GM08714 (cell line): ENCODE measurements around the gene PLEKHN1.
"Not testable (repeated sequence)": the region's sequence is repeated elsewhere in the genome, so short reads cannot be mapped to it uniquely, and the experiment has no call there.

Experiments used
- H3K4me3 ChIP-seq: fragments of 200-500 bp; sonication (Bioruptor generic); 2 replicates; pipeline ENCODE4 v1.5.1; 2014; ENCODE audit warnings: mild to moderate bottlenecking, low read length, inconsistent platforms
- ZNF274 ChIP-seq: IDR thresholded peaks from 2 replicates; pipeline ENCODE4 v1.6.1; 2012; ENCODE audit warnings: mild to moderate bottlenecking, low read depth, low read length

PLEKHN1 gene

GRCh38 chr1:991895-992294, 25.6 kb downstream of the PLEKHN1 start:
- H3K4me3 ChIP-seq = no peak overlapping the region
- TF ChIP-seq ZNF274 = no peak

- no peak for TF ChIP-seq ZNF274
- no peak overlapping the region for H3K4me3 ChIP-seq
Observed at GRCh38 chr1:992362-992761, 26.1 kb downstream of the PLEKHN1 start.

- no peak for TF ChIP-seq ZNF274
- H3K4me3 ChIP-seq = no peak overlapping the region
Observed at GRCh38 chr1:993379-993995, 27.2 kb downstream of the PLEKHN1 start.

- H3K4me3 ChIP-seq = not testable (repeated sequence)
Observed at GRCh38 chr1:994546-994945, 28.3 kb downstream of the PLEKHN1 start.

GRCh38 chr1:995665-996633, 29.7 kb downstream of the PLEKHN1 start:
- TF ChIP-seq ZNF274 = no peak
- H3K4me3 ChIP-seq = no peak overlapping the region

GRCh38 chr1:996851-997712, 30.8 kb downstream of the PLEKHN1 start:
- no peak for TF ChIP-seq ZNF274
- H3K4me3 ChIP-seq = no peak overlapping the region

- TF ChIP-seq ZNF274 = no peak
- no peak overlapping the region for H3K4me3 ChIP-seq
Observed at GRCh38 chr1:997713-997992, 31.4 kb downstream of the PLEKHN1 start.

- no peak overlapping the region for H3K4me3 ChIP-seq
- TF ChIP-seq ZNF274 = no peak
Observed at GRCh38 chr1:997993-998744, 31.9 kb downstream of the PLEKHN1 start.

- TF ChIP-seq ZNF274 = no peak
- no peak overlapping the region; the same call in 1 of the 2 replicates for H3K4me3 ChIP-seq
Observed at GRCh38 chr1:998745-998994, 32.4 kb downstream of the PLEKHN1 start.

GRCh38 chr1:998995-999724, 32.9 kb downstream of the PLEKHN1 start:
- no peak for TF ChIP-seq ZNF274
- H3K4me3 ChIP-seq = peak overlapping the region; percentile 16; the same call in 1 of the 2 replicates

- H3K4me3 ChIP-seq = peak within 1 kb of the TSS; percentile 57
Observed at GRCh38 chr1:999725-1000356, 33.6 kb downstream of the PLEKHN1 start, which contains the start of gene HES4. Gene HES4 (minus strand): TSS chr1:1000097. CDS start chr1:999973, 124 bp downstream.

GRCh38 chr1:1000357-1001056, 34.2 kb downstream of the PLEKHN1 start:
- no peak for TF ChIP-seq ZNF274
- H3K4me3 ChIP-seq = peak overlapping the region; percentile 57

More at GRCh38 chr1:999725-1000356, 33.6 kb downstream of the PLEKHN1 start, which contains the start of gene HES4:
- no peak for TF ChIP-seq ZNF274
